Endometrial microvascular endothelial cells (primary cell): ENCODE measurements around the gene MROH8. TPM values are rescaled to one million over a fixed set of nuclear protein-coding genes. Genes with fewer than 3 reads are reported as not detected.

ENCODE experiments used
- in situ Hi-C: cut with HindIII; loops from 2 replicates; pipeline ENCODE4 v1.10.0; 2017; ENCODE audit warnings: low sequenced_read_pairs, low pct_unique_long_range_greater_than_20kb; ENCODE audit errors: inconsistent ontology term
- total RNA-seq: library from RNA; depleted of rRNA; stranded (reverse); fragments of >200 nt; gene quantifications from one replicate; pipeline ENCODE4 v1.2.3, GENCODE V29; 2015; ENCODE audit errors: inconsistent ontology term

The MROH8 gene
- 0.37 TPM for total RNA-seq

DNA sequence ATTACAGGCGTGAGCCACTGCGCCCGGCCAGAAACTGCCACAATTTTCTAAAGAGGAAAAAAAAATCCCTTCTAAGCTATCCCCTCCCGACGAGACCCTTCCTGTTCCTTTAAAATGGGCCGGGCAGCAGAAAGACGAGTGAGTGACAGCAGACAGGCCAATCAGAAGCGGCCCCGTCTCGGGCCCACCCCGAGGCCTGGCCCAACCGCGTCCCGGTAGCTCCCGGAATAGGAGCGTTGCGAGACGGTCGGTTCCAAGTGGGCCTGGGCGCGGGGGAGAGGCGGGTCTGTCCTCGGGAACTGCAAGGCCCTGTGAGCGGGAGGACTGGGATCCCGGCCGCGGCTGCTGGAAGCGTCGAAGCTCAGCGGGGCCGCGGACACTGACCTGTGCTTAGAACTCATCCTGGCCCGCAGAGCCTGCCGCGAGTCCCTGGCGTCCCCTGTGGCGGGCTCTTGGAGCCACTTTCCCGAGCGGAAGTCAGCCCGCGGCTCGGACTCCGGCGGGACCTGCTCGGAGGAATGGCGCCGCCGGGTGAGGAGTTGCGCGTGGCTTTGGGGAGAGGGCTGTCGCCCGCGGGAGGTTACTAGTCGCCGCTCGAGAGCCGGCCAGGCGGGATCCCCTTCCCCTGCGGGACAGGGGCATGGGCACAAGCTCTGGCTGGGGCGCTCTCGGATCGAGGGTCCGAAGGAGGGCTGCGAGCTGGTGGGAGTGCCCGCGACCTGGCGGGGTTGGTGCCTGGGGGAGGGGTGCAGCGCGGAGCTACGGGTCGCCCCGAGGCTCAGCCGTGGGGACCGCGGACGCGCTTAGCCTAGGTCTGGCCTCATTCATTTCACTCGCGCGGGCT is at the start of gene MROH8, which contains the start of gene RPN2:
MROH8 (minus strand) TSS at position 710 of the 844 bp plus-strand sequence.
RPN2 (plus strand) TSS at position 492 of the 844 bp plus-strand sequence; CDS start at position 519, 27 bp downstream.
- in situ Hi-C loops, result no loop called here

DNA sequence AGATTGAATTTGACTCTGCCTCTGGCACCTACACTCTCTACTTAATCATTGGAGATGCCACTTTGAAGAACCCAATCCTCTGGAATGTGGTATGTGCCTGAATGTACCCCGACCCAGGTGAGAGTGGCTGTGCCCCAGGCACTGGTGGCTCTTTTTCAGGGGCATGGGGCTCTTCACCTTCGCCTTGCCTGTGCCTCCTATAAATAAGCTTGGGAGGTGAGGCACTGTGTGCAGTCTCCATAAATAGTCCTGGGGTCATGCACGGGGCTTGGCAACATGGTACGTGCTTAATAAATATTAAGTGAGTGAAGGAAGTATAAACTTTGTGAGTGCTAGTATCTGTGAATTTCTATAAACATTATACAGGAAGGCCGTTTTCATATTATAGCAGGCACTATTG is 49.3 kb upstream of the MROH8 start:
- in situ Hi-C loops, result no loop called here

DNA sequence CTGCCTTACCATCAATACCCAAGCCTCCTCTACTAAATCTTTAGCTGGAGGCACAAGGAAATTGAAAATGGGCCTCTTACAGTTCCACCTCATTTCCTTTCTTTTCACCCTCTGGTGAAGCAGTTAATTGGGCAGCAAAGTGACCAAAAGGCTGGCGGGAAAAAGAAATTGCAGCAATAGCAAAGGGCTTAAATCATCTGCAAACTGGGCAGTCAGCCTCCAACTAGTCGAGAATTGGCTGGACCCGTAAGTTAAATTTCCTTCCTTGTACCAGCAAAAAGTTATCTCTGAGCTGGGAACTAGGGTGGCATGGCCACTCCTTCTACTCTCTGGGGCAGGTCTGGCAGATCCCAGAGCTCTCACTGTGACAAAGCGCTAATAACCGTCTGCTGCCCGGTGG is 48.7 kb upstream of the MROH8 start:
- in situ Hi-C loops, result no loop called here

DNA sequence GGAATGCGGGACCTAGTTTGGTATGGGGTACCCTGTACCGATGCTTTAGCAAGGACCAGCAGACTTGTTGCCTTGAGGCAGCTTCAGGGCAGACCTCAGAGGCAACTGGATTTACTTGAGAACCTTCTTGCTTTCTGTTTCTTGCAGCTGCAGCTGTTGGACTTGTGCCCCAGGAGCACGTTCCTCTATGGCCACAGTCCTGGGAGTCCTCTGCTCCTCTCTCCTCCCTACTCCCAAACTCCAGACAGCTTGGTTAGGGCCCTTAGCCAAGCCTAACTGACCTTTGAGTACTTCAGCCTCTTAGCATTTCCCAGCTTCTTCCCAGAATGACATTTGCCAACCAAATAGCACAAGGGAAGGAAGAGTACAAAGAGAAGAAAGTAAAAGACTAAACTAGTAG is 47.5 kb upstream of the MROH8 start:
- in situ Hi-C loops, result no loop called here

DNA sequence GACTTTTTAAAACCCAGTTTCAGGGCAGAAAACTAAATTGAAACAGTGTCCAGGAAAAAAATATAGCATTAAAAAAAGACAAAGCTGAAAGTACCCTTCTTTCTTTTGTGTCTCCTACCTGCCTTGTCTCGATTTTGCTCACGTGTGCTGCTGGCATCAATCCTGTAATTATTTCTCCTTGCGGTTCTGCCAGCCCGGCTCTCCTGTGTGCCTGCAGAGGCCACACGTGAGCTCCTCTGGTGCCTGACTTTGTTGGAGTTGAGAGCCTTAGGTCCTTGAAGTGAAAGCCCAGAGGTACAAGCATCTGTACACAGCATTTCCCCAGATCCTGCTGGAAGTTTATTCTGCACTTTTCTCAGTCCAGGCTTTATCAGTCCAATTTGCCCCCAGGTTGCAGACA is 45.8 kb upstream of the MROH8 start:
- in situ Hi-C loops, result no loop called here

DNA sequence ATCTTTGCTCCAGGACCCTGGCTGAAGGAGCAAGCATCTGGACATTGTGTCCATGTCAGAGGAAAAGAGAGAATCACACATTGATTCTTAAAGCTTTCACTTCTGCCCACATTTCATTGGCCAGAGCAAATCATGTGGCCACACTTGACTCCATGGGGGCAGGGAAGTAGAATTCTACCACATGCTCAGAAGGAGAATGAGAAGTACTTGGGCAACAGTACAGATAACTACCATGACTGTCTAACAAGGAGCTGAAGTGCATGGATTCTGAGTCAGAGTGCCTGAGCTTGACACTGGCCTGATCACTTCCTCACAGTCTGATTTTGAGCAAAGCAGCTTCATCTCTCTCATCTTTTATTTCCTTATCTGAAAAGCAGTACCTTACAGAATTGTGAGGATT is 43.7 kb upstream of the MROH8 start:
- in situ Hi-C loops, result no loop called here

DNA sequence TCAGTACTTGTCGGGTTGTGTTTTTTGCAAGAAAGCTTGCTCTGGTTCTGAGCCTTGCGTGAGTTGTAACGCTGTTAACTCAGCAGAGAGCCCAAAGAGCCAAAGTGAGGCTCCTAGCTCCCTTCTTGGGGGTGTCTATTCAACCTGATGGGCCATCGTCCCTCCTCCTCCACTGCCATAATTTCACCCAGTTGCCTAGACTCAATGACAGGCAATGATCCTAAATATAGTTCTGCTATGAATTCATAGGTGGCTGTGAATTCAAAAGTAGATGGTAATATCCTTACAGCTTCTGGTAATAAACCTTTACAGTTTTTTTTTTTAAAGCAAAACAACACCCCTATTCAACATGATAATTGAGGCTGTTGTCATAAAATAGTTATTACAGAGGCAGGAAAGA is 42.7 kb upstream of the MROH8 start:
- in situ Hi-C loops, result no loop called here

DNA sequence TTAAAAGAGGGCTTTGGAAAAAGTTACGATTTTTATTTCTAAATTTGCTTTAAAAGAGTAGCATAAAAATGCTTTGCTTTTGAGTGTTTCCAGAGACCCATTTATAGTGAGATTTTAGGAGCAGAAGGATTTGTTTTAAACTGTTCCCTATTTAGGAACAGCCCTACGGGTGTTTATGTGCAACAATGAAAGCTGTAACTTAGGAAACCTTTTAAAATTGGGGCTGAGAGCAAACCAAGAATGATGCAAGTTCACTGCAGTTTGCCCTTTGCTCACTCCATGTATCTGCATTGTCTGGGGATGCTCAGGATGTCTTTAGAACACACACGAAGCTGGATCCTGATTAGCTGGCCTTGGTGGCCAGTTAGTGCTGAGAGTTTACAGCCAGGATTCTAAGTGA is 41.4 kb upstream of the MROH8 start:
- in situ Hi-C loops, result no loop called here

DNA sequence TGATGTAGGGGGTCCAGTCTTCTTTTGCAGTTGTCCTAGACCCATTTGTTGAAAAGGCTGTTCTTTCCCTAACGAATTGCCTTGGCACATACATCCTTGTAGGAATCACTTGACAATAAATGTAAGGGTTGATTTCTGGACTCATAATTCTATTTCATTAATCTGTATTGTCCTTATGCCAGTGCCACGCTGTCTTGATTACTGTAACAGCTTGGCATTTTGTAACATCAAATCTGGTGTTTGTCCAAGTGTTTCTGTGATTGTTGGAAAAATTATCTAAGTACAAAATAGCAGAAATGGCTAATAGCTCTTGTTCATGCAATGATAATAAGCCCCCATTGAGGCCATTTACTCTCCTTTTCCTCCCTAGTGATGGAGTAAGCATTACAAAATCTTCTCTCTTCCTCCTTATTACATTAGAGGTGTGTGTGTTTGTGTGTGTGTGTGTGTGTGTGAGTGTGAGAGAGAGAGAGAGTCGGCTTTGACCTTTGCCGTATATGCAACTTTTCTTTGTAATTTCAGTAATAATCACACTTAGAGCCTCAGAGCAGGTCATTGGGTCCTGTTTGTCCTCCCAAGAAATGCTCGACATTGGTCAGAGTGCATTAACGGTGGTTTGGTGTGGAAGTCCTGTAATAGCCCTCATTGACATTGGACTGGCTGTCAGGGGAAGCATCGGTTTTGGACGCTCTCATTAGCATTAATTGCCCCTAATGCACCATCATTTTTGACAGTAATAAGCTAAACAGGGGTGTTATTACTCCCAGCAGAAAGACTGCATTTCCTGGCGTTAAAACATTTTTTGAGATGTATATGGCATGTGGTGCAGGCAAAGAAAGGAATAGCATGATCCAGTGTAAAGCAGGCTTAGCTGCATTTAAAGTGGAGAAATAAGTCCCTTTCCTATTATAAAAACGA is 40.7 kb upstream of the MROH8 start:
- in situ Hi-C loops, result no loop called here

DNA sequence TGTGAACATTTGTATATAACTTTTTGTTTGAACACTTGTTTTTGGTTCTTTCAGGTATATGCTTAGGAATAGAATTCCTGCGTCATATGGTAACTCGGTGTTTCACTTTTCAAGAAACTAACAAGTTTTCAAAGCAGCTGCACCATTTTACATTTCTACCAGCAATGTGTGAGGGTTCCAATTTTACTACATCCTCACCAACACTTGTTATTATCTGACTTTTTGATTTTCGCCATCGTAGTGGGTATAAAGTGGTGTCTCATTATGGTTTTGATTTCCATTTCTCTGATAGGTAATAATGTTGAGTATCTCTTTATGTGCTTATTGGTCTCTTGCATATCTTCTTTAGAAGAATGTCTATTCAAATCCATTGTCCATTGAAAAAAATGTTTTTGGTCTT is 39.6 kb upstream of the MROH8 start:
- in situ Hi-C loops, result no loop called here

DNA sequence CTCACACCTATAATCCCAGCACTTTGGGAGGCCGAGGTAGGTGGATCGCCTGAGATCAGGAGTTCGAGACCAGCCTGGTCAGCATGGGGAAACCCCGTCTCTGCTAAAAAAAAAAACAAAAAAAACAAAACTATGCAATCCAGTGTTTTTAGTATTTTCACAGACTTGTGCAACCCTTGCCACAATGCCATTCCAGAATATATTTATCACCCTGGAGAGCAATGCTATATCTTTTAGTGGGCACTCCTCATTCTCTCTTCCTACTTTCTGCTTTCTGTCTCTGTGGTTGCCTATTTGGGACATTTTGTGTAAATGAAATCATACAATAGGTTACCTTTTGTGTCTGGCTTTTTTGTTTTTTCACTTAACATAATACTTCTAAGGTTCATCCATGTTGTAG is 39.1 kb upstream of the MROH8 start:
- in situ Hi-C loops, result no loop called here

DNA sequence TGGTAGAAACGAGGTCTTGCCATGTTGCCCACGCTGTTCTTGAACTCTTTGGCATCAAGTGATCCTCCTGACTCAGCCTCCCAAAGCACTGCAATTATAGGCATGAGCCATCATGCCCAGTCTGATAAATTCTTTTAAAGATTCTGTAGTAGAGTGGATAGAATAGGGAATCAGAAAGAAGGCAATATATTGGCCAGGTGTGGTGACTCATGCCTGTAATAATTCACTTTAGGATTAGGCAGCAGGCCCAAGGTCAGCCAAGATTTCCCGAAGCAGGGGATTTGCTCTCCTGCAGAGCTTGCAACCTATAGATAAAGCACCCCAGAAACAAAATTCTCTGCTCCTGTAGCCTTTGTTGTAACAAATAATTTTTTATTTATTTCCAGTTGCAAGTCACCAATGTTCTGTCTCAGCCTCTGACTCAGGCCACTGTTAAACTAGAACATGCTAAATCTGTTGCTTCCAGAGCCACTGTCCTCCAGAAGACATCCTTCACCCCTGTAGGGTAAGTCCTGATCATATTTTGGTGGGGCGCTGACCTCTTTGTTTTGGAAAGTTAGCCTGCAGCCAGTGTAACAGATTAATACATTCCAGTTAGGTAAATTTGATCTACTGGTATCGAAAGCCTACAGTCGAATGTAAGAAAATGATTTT is 30.4 kb upstream of the MROH8 start:
- in situ Hi-C loops, result no loop called here

DNA sequence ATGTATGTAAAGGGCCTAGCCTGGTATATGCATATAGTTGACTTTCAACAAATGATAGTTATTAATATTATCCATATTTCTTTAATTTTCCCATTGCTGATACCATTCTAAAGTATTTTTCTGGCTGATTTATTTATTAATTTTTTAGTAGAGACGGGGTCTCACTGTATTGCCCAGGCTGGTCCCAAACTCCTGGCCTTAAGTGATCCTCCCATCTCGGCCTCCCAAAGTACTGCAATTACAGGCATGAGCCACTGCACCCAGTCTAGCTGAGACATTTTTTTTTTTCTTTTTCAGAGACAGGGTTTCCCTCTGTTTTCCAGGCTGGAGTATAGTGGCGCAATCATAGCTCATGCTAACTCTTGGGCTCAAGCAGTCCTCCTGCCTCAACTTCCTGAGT is 29.8 kb upstream of the MROH8 start:
- in situ Hi-C loops, result no loop called here

DNA sequence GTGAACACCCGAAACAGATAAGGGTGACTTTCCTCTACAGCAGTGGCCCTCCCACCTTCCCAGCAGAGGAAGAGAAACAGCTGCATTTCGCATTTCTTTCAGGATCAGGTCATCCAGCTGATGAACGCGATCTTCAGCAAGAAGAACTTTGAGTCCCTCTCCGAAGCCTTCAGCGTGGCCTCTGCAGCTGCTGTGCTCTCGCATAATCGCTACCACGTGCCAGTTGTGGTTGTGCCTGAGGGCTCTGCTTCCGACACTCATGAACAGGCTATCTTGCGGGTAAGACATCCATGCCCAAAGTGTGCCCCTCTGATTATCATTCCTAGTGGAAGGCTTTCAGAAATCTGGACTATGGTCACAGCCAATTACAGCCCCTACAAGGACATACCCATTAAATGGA is 27.8 kb upstream of the MROH8 start:
- in situ Hi-C loops, result no loop called here

DNA sequence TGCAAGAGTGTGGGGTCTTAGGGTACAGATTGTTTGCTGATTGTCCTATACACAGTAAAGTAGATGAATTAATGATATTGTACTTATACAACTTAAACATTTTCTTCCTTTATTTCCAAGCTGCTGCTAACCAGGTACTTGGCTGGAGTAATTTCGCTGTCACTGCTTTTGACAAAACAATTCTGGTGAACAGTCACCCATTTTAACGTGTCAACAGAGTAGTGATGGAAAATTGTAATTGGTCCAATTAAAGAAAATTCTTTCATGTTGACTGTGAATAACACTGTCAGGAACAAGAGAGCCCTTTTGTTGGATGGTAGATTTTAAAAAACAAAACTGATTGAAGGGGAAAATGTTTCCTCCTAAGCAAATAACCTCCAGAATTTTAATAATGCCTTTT is 26.4 kb upstream of the MROH8 start:
- in situ Hi-C loops, result no loop called here

DNA sequence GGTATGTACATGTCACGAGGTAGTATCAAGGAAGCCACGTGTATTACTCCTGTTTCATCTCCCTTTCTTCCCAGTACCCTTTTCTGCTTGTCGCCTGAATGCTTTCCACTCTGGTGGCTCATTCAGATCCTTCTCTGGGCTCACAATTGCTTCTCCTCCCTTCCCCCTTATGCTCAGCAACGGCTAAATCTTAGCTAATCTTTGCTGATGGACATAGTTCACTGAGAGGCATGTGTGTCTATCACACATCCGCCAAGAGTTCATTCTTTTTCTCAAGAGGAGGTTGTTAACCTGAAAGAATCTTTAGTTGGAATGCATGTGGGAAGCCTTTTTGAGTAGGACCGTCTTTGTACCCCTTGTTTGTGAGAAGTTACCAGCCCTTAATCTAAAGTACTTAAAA is 25.8 kb upstream of the MROH8 start:
- in situ Hi-C loops, result no loop called here

DNA sequence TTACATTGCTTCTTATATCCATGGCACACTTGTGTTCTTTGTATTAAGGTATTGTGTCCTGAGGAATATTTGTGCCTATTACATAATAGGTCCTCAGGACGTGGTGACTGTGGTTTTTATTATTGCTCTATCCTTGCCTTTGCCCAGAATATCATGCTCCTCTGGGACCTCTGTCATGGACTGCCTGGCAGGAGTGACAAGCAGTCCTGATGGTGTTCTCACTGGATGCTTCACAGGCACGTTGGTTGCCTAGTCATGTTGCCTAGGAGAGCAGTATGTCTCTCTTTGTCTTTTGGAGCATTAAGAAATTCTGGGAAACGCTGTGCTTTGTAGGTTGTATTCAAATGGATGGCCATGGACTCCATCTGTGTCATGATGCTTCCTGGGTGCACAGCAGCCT is 24.7 kb upstream of the MROH8 start:
- in situ Hi-C loops, result no loop called here

DNA sequence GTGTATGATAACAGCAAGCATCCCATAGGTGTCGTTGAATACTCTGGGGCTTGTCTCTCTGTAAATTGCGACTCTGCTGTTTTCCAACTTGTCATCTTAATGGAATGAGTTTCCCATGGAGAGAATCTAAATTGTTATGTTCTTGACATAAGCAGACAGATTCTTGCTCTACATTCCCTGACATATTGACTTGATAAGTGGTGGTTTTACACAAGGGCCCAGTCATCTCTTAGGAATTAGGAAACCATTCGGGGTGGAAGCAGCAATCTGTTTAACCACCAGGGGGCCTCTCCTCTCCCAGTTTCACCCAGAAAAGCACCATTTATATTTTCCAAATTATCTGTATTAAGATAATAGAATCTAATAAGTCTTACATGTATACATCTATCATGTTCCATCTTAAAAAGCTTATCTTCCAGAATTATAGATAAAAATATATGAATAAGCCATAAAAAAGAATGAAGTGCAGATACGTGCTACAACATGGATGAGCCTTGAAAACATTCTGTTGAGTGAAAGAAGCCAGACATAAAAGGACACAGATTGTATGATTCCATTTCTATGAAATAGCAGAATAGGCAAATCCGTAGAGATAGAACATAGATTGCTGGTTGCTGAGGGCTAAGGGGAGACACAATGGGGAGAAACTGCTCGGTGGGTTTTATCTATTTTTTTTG is 23.1 kb upstream of the MROH8 start:
- in situ Hi-C loops, result no loop called here

DNA sequence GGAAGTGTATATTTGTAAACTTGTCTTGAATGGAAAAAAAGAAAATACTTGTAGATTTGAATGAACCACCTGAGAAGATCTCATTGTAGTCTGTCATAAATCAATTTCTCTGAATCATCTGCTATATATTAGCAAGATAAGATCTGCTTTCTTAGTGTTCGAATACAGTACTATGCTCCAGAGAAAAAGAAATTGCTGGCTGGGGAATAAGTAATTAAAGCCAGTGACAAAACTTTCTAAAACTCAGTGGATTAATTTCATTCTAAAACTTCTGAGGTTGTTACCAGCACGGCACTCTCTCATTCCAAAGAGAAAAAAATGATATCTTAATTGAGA is 22.4 kb upstream of the MROH8 start:
- in situ Hi-C loops, result no loop called here
